Right lung (tissue), 10 donors: ENCODE results near the gene CPLANE1. TPM values are rescaled to one million over a fixed set of nuclear protein-coding genes. Genes with fewer than 3 reads are reported as not detected.
"Not testable (repeated sequence)": the region's sequence is repeated elsewhere in the genome, so short reads cannot be mapped to it uniquely, and the experiment has no call there.

Experiments
- DNase-seq, 2 donors: peaks; one replicate each; pipeline ENCODE4 v3.0.0-alpha.2; 2013
- long read RNA-seq, 8 donors: transcript quantifications; one replicate each; lab custom pipeline, GENCODE V29; 2026
- polyA plus RNA-seq, 5 donors: library from polyadenylated mRNA; unstranded; fragments of 120-200 nt; gene quantifications; one replicate each; pipeline versions ENCODE4 v1.2.1 to v1.2.3, GENCODE V29; 2013; ENCODE audit warnings: inconsistent platforms in 1 of 5, low replicate concordance in 1 of 5; ENCODE audit not compliant: insufficient read length in 5 of 5, insufficient read depth in 1 of 5

The CPLANE1 gene
- polyA plus RNA-seq: 10 to 100 TPM; 22.2 to 44.5 (median 34.6) TPM
- long read RNA-seq, donor 1: 0 reads
- long read RNA-seq, donor 2: 0 reads
- long read RNA-seq, donor 3, partial matches to known transcripts: 13 of 13 reads
- long read RNA-seq, donor 3, other reads (novel, unspliced or antisense): 0 of 13 reads
- long read RNA-seq, donor 4: 0 reads
- long read RNA-seq, donor 5, partial matches to known transcripts: 15 of 15 reads
- long read RNA-seq, donor 5, other reads (novel, unspliced or antisense): 0 of 15 reads
- long read RNA-seq, donor 6: 0 reads
- long read RNA-seq, donor 7, partial matches to known transcripts: 29 of 29 reads
- long read RNA-seq, donor 7, other reads (novel, unspliced or antisense): 0 of 29 reads
- long read RNA-seq, donor 8: 0 reads

DNA sequence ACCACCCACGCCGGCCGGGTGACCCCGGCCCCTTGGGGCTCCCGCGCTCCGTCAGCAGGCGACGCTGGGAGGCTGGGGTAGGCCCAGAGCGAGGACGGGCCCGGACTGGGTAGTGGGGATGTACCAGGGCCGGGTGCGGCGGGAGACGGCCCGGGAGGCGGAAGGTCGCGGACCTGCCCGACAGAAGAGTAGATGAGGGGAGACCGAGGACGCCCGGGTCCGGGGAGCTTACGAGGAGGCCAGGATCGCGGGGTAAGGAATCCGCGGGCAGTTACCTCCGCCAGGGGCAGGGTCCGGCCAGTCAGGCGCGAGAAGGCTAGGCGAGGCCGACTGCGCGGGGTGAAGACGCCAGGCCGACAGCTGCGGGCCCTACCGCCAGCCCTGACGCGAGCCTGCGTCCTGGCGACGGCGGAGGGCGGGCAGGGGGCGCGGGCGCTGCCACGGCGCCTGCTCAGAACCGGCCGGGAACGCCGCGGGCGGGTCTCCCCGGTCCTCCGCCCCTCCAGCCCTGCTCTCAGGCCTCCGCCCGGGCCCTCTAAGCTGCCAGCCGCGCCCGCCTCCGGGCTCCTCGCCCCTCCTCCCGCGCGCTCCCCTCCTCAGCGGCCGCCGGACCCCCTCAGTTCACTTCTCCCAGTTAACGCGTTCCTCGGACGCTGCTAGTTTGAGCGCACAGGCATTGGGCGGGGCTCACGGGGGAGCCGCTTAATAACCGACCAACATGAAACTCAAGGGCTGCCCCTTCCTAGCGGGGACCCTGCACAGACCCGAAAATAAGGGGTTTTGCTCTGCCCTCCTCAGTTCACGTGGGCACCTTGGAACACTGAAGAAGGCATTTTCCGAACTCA, at the start of gene CPLANE1:
Gene CPLANE1, minus strand, starts transcription at position 407 of the 845 bp plus-strand sequence. CDS start 1,678 bp downstream, outside the sequence.
- peak; percentile 89 to 90 for DNase-seq

DNA sequence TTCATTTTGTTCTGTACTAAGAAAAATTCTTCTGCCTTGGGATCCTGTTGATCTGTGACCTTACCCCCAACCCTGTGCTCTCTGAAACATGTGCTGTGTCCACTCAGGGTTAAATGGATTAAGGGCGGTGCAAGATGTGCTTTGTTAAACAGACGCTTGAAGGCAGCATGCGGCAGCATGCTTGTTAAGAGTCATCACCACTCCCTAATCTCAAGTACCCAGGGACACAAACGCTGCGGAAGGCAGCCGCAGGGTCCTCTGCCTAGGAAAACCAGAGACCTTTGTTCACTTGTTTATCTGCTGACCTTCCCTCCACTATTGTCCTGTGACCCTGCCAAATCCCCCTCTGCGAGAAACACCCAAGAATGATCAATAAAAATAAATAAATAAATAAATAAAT, 47.1 kb upstream of the CPLANE1 start:
- DNase-seq: not testable (repeated sequence)

DNA sequence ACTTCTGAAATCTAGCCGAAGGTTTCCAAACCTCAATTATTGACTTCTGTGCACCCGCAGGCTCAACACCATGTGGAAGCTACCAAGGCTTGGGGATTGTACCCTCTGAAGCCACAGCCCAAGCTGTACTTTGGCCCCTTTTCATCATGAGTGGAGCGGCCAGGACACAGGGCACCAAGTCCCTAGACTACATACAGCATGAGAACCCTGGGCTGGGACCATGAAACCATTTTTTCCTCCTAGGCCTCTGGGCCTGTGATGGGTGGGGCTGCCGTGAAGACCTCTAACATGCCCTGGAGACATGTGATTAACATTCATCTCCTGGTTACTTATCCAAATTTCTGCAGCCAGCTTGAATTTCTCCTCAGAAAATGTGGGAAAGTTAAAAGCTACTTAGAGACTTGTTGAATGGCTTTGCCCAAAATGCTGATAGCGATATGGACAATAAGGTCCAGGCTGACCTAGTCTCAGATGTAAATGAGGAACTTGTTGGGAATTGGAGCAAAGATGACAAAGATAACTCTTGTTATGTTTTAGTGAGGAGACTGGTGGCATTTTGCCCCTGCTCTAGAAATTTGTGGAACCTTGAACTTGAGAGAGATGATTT, 34.1 kb upstream of the CPLANE1 start:
- no peak for DNase-seq

DNA sequence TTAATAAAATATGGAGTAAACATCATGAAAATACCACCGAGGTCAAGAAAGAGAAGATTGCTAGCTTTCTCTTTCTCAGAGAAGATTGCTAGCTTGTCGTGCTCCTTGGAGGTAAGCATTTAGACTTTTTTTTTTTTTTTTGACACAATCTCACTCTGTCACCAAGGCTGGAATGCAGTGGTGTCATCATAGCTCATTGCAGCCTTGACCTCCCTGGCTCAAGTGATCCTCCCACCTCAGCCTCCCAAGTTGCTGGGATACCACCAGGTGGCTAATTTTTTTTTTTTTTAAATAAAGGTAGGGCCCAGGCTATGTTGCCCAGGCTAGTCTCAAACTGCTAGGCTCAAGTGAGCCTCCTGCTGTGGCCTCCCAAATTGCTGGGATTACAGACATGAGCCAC, 26.3 kb upstream of the CPLANE1 start:
- DNase-seq: no peak

DNA sequence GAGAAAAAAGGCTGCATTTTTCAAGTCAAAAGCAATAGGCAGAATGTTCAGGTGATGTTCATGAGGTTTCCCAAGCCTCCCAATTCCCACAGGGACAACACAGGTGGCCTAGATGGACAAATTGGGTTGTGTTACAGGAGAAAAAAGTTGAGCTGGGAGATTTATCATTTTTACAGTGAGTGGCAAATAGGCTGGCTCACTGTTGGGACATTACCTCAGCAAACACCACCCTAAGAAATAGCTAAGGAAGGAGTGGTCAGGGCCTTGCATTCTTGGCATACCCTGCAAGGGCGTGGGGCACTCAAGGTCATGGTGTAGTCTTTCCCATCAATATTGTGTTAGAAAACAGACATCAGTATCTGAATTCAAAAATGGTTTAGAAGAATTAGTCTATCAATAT, 23.3 kb upstream of the CPLANE1 start:
- DNase-seq: peak in 1 of 2 donors; percentile 1

DNA sequence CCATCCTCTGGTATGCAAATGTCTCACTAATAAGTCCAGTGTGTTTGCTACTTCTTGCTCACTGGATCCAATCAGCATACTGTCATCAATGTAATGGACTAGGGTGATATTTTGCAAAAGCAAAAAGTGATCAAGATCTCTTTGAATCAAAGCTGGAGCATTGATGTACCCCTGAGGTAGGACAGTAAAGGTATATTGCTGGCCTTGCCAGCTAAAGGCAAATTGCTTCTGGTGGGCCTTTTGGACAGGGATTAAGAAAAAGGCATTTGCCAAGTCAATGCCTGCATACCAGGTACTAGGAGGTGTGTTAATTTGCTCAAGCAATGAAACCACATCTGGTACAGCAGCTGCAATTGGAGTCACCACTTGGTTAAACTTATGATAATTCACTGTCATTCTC, 18.9 kb upstream of the CPLANE1 start:
- DNase-seq: not testable (repeated sequence)

DNA sequence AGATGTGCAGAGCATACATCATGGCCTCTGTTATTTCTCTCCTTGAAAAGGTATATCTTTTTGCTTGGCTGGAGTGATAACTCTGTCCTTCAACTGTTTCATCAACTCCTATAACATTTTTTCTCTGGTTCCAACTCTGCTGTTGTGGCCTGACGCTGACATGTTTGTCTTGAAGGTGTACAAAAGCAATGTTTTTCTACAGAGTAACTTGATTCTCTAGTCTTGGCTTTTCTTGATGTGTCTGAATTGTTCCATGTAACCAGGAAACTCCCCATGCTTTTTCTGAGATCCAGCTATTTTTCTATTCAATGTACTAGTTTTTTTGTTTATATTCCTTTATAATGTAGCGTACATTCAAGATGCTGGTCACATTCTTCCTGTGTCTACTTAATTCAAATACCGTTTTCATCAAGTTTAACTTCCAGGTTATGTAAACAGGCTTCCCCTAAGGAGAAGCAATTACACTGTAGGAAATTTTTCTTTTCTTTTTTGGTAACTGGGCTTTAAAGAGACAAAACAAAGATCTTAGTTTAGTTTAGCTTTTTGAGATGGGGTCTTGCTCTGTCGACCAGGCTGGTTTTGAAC, 6.7 kb upstream of the CPLANE1 start:
- no peak for DNase-seq

DNA sequence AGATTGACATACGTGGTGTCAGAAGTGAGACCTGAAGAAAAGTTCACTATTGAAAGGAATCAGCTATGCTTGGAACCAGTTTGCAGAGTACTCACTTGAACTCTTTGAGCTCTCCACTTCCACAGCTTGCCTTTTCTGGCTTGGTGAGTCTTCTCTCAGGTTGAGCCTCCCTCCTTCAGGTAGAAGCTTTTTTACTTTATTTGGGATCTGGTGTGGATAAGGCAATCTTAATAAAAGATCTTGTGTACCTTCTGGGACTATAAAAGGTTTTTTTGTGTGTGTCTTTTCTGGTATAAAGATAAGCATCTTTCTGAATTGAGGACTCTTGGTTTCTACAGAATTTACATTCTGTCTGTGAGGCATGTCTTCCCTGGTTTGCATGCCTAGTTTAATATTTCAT, 5.4 kb upstream of the CPLANE1 start:
- DNase-seq: no peak

DNA sequence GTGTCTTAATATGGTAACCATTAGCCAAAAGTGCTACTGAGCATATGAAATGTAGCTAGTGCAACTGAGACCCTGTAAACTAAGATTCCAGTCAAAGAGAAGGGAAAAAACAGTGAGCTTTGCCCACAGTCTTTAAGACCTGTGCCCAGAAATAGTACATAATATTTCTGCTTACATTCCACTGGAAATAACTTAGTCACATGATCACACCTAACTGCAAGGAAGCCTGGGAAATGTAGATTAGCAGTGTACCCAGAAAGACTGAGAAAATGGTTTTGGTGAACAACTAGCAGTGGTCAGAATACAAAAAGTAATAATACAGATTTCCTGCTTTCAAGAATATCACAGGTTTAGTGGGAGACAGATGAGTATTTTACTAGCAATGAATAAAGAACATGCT, 2.5 kb upstream of the CPLANE1 start:
- DNase-seq: no peak

DNA sequence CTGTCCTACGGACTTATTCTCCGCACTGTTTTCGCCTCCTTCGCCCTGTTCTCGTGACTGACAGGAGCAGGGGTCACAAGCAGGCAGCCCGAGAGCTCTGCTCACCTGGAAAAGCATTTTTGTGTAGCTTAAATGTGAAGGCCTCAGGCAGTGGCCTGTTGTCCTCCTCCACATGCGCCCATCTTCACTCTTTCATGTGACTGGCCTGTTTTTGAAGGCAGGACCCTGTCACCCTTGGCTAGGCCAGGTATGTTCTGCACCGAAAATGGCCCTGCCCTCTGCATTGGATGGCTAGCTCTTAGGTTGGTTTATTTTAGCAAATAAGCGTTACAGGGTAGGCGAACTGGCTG, 614 bp upstream of the CPLANE1 start:
- no peak for DNase-seq

DNA sequence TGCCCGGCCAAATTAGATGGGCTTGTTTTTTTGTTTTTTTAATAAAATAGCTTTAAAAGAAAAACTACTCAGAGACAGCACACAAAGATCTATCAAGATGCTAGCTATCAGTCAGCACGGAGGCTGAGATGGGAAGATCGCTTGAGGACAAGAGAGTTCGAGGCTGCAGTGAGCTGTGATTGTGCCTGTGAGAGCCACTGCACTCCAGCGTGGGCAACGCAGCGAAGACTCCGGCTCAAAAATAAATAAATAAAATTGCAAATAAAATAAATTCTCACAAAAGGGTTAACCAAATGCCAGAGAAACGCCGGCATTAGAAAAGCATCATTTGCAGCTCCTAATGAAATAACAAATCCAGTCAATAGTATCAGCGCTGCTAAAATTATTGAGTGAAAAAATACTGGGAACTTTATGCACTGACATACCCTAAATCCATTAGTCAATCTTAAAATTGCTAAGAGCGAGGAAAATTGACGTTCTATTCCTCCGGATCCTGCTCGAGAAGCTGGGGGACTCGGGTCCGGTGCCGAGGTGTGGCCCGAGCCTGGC, 681 bp downstream of the CPLANE1 start:
- DNase-seq: peak in 1 of 2 donors; percentile 1

DNA sequence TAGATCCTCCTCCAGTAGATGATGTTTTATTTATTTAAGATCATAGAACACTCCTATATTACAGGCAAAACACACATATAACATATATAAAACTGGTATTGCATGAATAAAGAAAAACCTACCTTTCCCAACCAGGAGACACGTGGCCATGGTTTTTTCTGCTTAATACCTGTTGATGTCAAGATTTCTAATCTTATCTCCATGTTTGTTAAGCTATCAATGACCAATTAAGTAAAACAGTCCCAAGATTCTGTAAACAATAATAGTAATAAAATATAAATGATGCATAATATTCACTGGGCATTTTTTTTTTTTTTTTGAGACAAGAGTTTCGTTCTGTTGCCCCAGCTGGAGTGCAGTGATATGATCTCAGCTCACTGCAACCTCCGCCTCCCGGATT, 1.7 kb downstream of the CPLANE1 start:
- no peak for DNase-seq

DNA sequence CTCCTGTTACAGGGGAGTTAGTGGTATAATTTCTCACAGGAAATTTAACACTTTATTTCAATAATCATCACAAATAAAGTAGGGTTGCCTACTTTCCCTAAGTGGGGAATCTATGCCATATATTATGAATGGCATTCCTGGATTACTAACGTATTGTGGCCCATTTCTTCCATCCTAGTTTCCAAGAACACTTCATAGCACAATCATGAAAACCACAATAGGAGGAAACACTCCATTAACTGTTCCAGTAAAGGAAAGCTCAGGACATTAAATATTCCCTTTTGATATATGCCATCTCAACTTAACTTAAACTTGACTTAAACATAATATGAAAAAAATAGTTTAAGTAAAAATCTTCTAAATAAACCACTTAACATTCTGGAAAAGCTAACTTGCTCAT, 2.1 kb downstream of the CPLANE1 start:
- no peak for DNase-seq

DNA sequence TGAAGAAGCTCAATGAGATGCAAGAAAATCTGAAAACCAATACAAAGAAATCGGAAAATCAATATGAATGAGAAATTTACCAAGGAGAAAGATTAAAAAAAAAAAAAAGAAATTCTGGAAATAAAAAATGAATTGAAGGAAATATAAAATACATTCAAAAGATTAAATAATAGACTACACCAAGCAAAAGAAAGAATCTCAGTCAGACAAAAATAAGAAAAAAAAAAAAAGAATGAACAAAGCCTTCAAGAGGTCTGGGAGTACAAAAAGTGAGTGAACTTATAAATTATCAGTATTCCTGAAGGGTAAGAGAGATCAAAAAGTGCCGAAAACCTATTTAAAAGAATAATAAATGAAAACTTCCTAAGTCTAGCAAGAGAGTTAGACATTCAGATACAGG, 14.9 kb downstream of the CPLANE1 start:
- no peak for DNase-seq

DNA sequence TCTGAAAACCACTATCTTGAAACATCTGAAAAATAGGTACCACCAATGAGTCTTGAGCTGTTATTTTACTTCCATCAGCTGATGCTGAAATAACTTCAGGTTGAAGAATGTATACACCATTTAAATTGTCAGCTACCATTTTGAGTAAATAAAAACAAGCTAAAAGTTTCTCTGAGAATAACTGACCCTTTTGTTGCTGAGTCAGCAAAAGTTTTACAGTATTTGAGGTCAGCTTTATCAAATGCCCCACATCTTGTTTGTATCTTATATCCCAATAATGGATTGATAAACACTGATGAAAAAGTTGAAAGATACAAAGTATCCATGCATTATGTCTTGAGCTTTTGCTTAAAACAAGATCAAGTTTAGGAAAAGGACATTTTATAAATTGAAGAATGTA, 22.8 kb downstream of the CPLANE1 start:
- DNase-seq: no peak

DNA sequence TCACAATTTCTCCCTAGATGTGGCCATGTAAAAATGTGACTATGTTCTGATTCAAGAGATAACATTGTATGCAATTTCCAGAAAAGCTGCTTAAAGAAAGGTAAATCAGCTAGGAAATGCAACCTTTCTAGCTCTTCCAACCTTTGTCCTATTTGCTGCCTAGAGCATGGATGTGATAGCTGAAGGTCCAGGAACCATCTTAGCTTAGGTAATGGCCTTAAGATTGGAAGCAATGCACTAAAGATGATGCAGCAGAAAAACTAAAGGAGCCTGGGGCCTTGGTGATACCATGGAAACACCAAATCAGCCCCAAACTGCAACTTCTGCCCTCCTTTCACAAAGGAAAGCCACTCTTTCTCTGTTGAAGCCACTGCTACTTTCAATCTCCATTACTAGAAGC, 27.0 kb downstream of the CPLANE1 start:
- DNase-seq: no peak

DNA sequence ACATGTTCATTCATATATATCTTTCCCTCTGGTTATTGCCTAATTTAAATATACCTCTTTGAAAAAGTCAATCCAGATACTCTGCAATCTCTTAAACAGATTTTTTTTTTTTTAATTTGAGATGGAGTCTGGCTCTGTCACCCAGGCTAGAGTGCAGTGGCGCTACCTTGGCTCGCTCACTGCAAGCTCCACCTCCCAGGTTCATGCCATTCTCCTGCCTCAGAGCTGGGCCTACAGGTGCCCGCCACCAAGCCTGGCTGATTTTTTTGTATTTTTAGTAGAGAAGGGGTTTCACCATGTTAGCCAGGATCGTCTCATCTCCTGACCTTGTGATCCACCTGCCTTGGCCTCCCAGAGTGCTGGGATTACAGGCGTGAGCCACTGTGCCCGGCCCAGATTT, 28.8 kb downstream of the CPLANE1 start:
- not testable (repeated sequence) for DNase-seq

DNA sequence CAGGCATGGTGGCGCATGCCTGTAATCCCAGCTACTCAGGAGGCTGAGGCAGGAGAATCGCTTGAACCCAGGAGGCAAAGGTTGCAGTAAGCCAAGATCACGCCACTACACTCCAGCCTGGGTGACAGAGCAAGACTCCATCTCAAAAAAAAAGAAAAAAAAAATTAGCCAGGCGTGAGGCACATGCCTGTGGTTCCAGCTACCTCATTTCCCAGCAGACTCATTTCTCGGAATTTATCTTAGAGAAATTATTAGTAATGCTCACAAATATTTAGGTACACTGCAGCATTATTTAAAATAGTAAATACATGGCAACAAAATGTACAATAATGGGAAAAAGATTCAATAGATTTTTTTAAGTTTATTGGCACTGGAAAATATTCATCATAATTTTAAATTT, 29.8 kb downstream of the CPLANE1 start:
- not testable (repeated sequence) for DNase-seq

DNA sequence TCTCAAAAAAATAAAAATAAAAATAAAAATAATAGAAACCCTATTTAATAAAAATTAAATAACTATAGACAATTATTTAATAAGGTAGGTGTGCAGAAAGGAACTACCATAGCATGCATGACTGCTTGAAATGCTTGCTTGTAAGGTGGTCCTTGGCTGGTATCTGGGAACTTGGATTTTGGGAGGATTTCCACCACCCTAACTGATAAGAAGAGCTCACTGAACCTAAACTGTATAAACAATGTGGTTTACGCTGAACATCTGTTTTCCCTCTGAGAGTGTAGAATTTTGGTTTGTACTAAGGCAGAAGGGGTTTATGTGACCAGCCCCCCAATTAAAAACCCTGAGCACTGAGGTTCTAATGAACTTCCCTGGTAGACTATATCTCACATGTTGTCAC, 31.2 kb downstream of the CPLANE1 start:
- DNase-seq: no peak

DNA sequence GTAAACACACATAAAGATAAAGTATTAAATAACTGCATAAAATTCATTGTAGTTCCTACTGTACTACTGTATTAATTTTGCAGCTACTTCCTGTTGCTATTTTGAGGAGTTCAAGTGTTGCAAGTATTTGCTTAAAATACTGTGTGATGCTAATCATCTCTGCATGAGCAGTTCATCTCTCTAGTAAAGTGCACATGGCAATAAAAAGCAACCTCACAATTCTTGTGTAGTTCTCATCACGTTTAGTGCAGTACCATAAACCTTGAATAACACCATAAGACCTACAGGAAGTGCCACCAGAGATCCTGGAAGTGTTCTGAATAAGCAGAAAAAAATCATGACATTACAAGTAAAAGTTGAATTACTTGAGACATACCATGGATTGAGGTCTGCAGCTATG, 34.6 kb downstream of the CPLANE1 start:
- no peak for DNase-seq

DNA sequence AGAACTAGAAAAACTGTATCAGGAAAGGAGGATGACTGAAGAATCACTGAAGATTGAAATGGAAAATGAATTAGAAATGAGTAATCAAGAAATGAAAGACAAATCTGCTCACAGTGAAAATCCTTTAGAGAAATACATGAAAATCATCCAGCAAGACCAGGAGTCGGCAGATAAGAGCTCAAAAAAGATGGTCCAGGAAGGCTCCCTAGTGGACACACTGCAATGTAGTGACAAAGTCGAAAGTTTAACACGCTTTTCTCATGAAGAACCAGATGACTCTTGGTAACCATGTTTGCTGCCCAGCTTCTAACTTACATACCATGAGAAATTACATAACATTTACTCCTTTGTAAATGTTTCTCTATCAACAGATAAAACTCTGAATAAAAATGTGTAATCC, 37.1 kb downstream of the CPLANE1 start:
- DNase-seq: no peak

DNA sequence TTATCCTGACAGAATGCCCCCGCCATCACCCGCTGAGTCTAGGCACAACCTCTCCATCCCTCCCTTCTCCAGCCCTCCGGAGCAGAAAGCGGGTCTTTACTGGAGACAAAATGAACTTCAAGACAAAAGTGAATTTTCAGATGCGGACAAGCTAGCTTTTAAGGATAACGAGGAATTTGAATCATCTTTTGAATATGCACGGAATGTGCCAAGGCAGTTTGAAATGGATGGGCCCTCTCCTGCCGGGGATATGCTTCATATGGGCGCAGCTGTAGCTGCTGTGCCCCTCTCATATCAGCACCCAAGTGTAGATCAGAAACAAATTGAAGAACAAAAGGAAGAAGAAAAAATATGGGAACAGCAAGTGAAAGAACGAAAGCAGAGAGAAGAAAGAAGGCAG, 37.5 kb downstream of the CPLANE1 start:
- no peak for DNase-seq
